ENCODE measurements around the gene RGS5. TPM values are rescaled to one million over a fixed set of nuclear protein-coding genes. Genes with fewer than 3 reads are reported as not detected.

The RGS5 gene
- total RNA-seq, 2 experiments from 2014 or later = 0.88 to 1.2 TPM

GRCh38 chr1:163170331-163170730 lies 32.4 kb downstream of the RGS5 start:
- Histone ChIP-seq H3K27ac (ENCODE audit: low read depth, low read length, poor library complexity, severe bottlenecking) (no peak overlapping the region), H3K4me2 (ENCODE audit: low read length) (no peak overlapping the region), H2AFZ (ENCODE audit: low read length) (no peak overlapping the region), H3K4me3 (ENCODE audit: low read depth, low read length, poor library complexity, severe bottlenecking) (no peak overlapping the region), H3K79me2 (ENCODE audit: insufficient read depth, low read depth, low read length) (no peaks in the 10 kb centered on the region), H4K20me1 (ENCODE audit: insufficient read depth, low read length) (no peaks in the 10 kb centered on the region), H3K9me3 (ENCODE audit: low read length) (no peaks in the 10 kb centered on the region), H3K4me1 (ENCODE audit: insufficient read depth, low read length, poor library complexity, severe bottlenecking) (no peaks in the 10 kb centered on the region), H3K36me3 (ENCODE audit: insufficient read depth, low read length) (no peaks in the 10 kb centered on the region), H3K9me2 (ENCODE audit: insufficient read depth, low read length) (no peaks in the 10 kb centered on the region)
- ChIA-PET CTCF (ENCODE audit: unreplicated experiment) (no interaction called here), POLR2A (no interaction called here)
- DNase-seq (ENCODE audit: low spot score) = no peak
- intact Hi-C loops (cut with micrococcal nuclease; ENCODE audit: unreplicated experiment) = loop anchor here (5.0 to 10.0 kb wide), 3 partner anchors 96 to 323 kb away; no protein-coding TSS in a partner anchor
- TF ChIP-seq EZH2phosphoT487 (IDR thresholded peaks at IDR 0.05; ENCODE audit: borderline replicate concordance, low read depth, low read length) = no peak
- no peak for TF ChIP-seq CTCF (conservative IDR thresholded peaks at IDR 0.05; ENCODE audit: low read length)
- BruUV-seq (replicated peaks) = no TSS peak

- Histone ChIP-seq H3K27ac (ENCODE audit: low read depth, low read length, poor library complexity, severe bottlenecking) (no peak overlapping the region), H2AFZ (ENCODE audit: low read length) (no peak overlapping the region), H3K9me3 (ENCODE audit: low read length) (no peaks in the 10 kb centered on the region), H3K79me2 (ENCODE audit: insufficient read depth, low read depth, low read length) (no peaks in the 10 kb centered on the region), H3K36me3 (ENCODE audit: insufficient read depth, low read length) (no peaks in the 10 kb centered on the region), H3K4me1 (ENCODE audit: insufficient read depth, low read length, poor library complexity, severe bottlenecking) (no peaks in the 10 kb centered on the region), H3K9me2 (ENCODE audit: insufficient read depth, low read length) (no peaks in the 10 kb centered on the region), H4K20me1 (ENCODE audit: insufficient read depth, low read length) (no peaks in the 10 kb centered on the region), H3K4me2 (ENCODE audit: low read length) (no peak overlapping the region), H3K4me3 (ENCODE audit: low read depth, low read length, poor library complexity, severe bottlenecking) (no peak overlapping the region)
- BruUV-seq (replicated peaks) = no TSS peak
- POLR2A ChIA-PET = no interaction called here
- DNase-seq (ENCODE audit: low spot score) = no peak
- intact Hi-C loops (cut with micrococcal nuclease; ENCODE audit: unreplicated experiment) = no loop called here
- TF ChIP-seq EZH2phosphoT487 (IDR thresholded peaks at IDR 0.05; ENCODE audit: borderline replicate concordance, low read depth, low read length) (no peak), CTCF (conservative IDR thresholded peaks at IDR 0.05; ENCODE audit: low read length) (no peak)
- CTCF ChIA-PET (ENCODE audit: unreplicated experiment) = no interaction called here
Measured at GRCh38 chr1:163169553-163169952, 33.2 kb downstream of the RGS5 start.

GRCh38 chr1:163168053-163168452 lies 34.7 kb downstream of the RGS5 start:
- no peaks in the 10 kb centered on the region for H3K79me2 ChIP-seq (ENCODE audit: insufficient read depth, low read depth, low read length)
- TF ChIP-seq EZH2phosphoT487 (IDR thresholded peaks at IDR 0.05; ENCODE audit: borderline replicate concordance, low read depth, low read length) = no peak
- no peak for TF ChIP-seq CTCF (conservative IDR thresholded peaks at IDR 0.05; ENCODE audit: low read length)
- ChIA-PET CTCF (ENCODE audit: unreplicated experiment) (no interaction called here), POLR2A (no interaction called here)
- H3K4me1 ChIP-seq (ENCODE audit: insufficient read depth, low read length, poor library complexity, severe bottlenecking) = no peaks in the 10 kb centered on the region
- no peak overlapping the region for H2AFZ ChIP-seq (ENCODE audit: low read length)
- no peak for DNase-seq (ENCODE audit: low spot score)
- intact Hi-C loops (cut with micrococcal nuclease; ENCODE audit: unreplicated experiment) = no loop called here
- H3K4me2 ChIP-seq (ENCODE audit: low read length) = no peak overlapping the region
- no peaks in the 10 kb centered on the region for H3K36me3 ChIP-seq (ENCODE audit: insufficient read depth, low read length)
- H3K9me3 ChIP-seq (ENCODE audit: low read length) = no peaks in the 10 kb centered on the region
- H3K27ac ChIP-seq (ENCODE audit: low read depth, low read length, poor library complexity, severe bottlenecking) = no peak overlapping the region
- no peak overlapping the region for H3K4me3 ChIP-seq (ENCODE audit: low read depth, low read length, poor library complexity, severe bottlenecking)
- H4K20me1 ChIP-seq (ENCODE audit: insufficient read depth, low read length) = no peaks in the 10 kb centered on the region
- BruUV-seq (replicated peaks) = no TSS peak
- no peaks in the 10 kb centered on the region for H3K9me2 ChIP-seq (ENCODE audit: insufficient read depth, low read length)

Data from OCI-LY7 (cell line).